ENCODE measurements around the gene CTNNA1.

Gene CTNNA1

GRCh38 chr5:138952962-138953361 is 199.7 kb downstream of the CTNNA1 start:
- peak in 1 of 2 donors; percentile 59 for DNase-seq

GRCh38 chr5:138953387-138954256 is 200.4 kb downstream of the CTNNA1 start:
- peak; percentile 86 to 91 for DNase-seq

GRCh38 chr5:138954257-138955012 is 201.2 kb downstream of the CTNNA1 start:
- no peak for DNase-seq

- peak in 1 of 2 donors; percentile 45 for DNase-seq
These were observed 201.9 kb downstream of the CTNNA1 start for GRCh38 chr5:138955013-138955660.

GRCh38 chr5:138955671-138956295 is 202.6 kb downstream of the CTNNA1 start:
- no peak for DNase-seq

GRCh38 chr5:138956801-138957200 is 203.6 kb downstream of the CTNNA1 start:
- DNase-seq = no peak

DNA sequence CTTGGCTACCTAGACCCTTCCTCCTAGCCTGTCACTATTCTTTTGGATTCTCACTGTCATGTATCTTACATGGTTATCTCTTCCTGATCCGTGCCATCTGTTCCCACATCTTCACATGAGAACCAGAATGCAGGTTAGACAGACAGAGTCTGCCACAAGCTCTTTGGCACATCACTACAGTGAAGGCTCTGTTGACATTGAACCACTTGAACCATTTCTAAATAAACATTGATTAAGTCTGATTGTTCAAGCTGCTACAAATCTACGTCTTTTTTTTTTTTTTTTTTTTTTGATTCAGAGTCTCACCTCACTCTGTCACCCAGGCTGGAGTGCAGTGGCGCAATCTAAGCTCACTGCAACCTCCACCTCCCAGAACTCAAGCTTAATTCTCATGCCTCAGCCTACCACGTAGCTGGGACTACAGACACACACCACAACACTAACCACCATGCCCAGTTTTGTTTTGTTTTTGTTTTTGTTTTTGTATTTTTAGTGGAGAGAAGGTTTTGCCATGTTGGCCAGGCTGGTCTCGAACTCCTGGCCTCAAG is 207.0 kb downstream of the CTNNA1 start:
- no peak for DNase-seq

GRCh38 chr5:138961221-138961620 is 208.0 kb downstream of the CTNNA1 start:
- DNase-seq = no peak

DNA sequence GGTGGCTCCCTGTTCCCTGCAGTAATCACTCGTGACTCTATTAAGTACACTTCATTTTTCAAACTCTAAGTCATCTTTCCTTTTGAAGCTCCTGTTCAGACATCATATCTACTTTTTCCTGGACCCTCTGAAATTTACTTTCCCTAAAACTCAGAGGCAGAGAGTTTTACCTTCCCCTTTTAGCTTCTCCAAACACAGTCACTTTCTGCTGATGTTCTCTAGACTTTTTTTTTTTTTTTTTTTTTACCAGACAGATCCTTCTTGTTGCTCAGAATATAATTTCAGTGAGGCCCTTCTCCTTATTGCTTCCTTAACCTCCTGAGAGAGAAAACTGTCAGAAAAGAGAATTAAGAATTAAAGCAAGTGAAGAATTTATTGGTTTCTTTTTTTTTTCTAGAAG is 208.5 kb downstream of the CTNNA1 start:
- DNase-seq = no peak

- no peak for DNase-seq
These were observed 209.6 kb downstream of the CTNNA1 start for GRCh38 chr5:138962614-138963370.

DNA sequence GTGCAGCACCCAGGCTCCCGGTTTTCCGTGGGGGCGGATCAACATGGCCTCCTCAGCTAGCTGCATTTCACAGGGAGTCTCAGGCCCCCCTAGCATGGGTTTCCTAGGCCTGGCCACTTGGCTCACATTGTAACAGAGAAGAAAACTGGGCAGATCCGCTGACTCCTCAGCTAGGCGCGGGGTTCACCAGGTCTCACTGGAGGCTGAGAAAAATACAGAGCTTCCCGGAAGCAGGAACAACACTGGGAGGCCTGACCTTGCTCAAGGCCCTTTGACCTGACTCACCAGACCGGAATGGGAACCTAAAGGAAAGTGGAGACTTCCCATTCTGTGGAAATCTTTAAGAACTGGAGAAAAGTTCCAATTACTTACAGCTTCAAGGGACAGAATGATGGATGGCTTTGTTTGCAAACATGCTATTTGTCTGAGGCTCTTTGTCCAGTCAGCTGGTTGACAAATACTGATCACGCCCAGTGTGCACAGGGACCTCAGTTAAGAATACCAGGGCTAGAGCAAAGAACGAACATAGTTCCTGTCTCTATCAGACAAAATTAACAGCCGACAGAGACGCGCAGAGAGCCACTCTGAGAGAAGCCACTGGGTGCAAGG is 210.6 kb downstream of the CTNNA1 start:
- DNase-seq = no peak

- no peak for DNase-seq
These were observed 211.5 kb downstream of the CTNNA1 start for GRCh38 chr5:138964647-138965201.

- DNase-seq = no peak
These were observed 212.4 kb downstream of the CTNNA1 start for GRCh38 chr5:138965626-138966025.

DNA sequence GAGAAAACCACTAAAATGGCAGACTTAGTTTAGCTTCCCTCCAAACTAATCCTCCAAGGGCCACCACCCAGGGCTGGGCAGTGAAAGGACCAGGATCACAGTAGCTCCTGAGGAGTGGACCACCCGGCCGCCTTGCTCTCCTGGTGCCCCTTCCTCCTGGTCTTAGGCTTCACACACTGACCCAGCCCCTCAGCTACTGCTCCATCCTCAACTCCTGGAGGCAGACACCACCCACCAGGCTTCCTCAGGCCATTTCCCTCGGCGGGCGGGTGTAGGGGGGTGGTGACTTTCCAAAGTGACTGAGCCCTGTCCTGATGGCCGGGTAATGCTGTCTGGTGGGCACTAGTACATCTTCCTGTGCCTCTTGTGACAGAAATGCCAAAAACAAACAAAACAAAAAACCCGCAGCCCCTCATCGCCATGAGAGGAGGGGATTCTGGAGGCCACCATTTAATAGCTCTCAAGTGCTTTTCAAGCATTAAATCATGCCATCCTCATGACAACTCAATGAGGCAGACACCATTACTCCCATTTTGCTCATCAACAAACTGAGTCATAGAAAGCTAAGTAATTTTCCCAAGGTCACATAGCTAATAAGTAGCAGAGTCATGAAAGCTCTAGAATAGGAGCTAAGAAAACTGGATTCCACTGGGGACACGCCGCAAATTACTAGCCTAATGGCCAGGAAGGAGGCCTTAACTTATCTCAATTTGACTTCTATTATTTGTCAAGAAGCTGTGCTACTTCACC is 213.2 kb downstream of the CTNNA1 start:
- DNase-seq = no peak

- DNase-seq = no peak
These were observed 214.7 kb downstream of the CTNNA1 start for GRCh38 chr5:138967791-138968448.

DNA sequence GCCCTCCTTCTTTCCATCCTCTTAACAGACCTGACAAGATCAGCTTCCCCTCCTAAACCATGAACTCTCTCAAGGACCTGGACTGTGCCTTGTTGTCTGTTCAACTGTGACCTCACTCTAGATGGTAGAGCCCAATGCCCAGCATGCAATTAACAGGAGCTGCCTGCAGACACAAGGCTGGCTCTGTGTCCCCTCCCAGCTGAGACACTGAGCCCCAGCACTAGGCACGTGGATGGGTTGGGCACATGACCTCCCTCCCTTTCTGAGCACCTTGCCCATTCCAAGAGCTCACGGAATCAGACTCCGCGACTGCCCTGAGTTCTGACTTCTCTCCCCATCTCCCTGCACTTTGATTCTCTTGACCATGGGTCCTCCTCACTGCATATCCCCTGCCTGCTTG is 215.4 kb downstream of the CTNNA1 start:
- no peak for DNase-seq

DNA sequence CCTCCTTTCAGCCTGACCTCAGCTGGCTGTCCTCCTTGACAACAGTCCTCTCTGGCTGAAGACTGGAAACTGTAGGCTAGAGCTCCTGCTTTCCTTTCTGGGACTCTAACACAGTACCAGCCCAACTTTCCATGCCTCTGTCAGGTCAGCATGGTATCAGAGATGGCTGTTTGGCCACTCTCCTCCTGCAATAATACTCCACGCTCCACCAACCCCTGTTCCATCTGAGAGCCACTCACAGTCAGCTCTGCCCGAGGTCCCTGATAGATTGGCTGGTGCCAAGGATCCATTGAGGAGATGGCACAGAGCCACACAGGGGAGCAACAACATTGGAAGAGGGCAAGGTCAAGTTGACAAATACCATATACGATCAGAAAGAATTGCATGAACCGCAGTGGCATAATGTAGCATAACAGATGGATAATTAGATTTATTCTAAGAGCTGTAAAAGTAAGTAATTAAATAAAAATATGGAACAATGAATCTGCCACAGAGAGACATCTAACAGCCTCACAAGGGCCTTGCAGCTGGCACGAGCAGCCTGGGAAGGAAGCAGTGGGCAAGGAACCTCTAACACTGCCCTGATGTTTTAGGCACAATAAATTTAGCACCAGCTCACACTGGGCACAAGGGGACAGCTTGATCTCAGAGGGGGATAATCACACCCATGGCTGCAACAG is 216.2 kb downstream of the CTNNA1 start:
- DNase-seq = no peak

GRCh38 chr5:138972230-138972629 is 219.0 kb downstream of the CTNNA1 start:
- DNase-seq = no peak

- no peak for DNase-seq
These were observed 219.6 kb downstream of the CTNNA1 start for GRCh38 chr5:138972836-138973235.

All from hippocampal formation (tissue), 2 donors.